PC-9 (cell line): ENCODE measurements around the gene LGI1. TPM values are rescaled to one million over a fixed set of nuclear protein-coding genes. Genes with fewer than 3 reads are reported as not detected.

Experiments used
- BruUV-seq: library from RNA; stranded (reverse); fragments of 400-500 nt; replicated peaks from 2 replicates; lab custom pipeline; 2021; lab: Mats Ljungman, UMichigan
- CTCF ChIA-PET: fragments of 300-600 bp; sonication (Branson Sonifier 250); formaldehyde crosslinking; loops from one replicate; lab custom pipeline; 2022; ENCODE audit warnings: antibody characterized with exemption; lab: Charles Lee
- POLR2A ChIA-PET: fragments of 300-600 bp; sonication (Branson Sonifier 250); formaldehyde crosslinking; loops from one replicate; lab custom pipeline; 2022; ENCODE audit warnings: antibody characterized with exemption; ENCODE audit not compliant: unreplicated experiment; lab: Charles Lee
- DNase-seq, 2 experiments: peaks; one replicate each; pipeline versions ENCODE4 v3.0.0 to v3.0.0-alpha.2; 2015 to 2022; ENCODE audit warnings: mixed read lengths in 1 of 2
- H2AFZ ChIP-seq: fragments of 200-600 bp; sonication (generic); 2 replicates; pipeline ENCODE4 v1.8.1; 2017; ENCODE audit warnings: antibody characterized with exemption
- H3F3A ChIP-seq: fragments of 200-600 bp; sonication (generic); 2 replicates; pipeline ENCODE4 v1.8.1; 2017; ENCODE audit warnings: antibody characterized with exemption, mild to moderate bottlenecking, low read depth; ENCODE audit not compliant: insufficient read depth
- H3K27ac ChIP-seq: fragments of 200-600 bp; sonication (generic); 2 replicates; pipeline ENCODE4 v1.6.1; 2016; ENCODE audit warnings: mixed run types
- H3K27me3 ChIP-seq: fragments of 200-600 bp; sonication (generic); 2 replicates; pipeline ENCODE4 v1.6.1; 2016; ENCODE audit warnings: low read depth, mixed run types; ENCODE audit not compliant: insufficient read depth
- H3K36me3 ChIP-seq: fragments of 200-600 bp; sonication (generic); 2 replicates; pipeline ENCODE4 v1.6.1; 2016; ENCODE audit warnings: low read depth, mixed run types
- H3K4me1 ChIP-seq: fragments of 200-600 bp; sonication (generic); replicated peaks from 2 replicates; pipeline ENCODE4 v1.6.1; 2016; ENCODE audit warnings: mixed run types; ENCODE audit not compliant: insufficient read depth
- H3K4me2 ChIP-seq: fragments of 200-600 bp; sonication (generic); 2 replicates; pipeline ENCODE4 v1.6.1; 2017; ENCODE audit warnings: mixed run types
- H3K4me3 ChIP-seq: fragments of 200-600 bp; sonication (generic); 2 replicates; pipeline ENCODE4 v1.6.1; 2016; ENCODE audit warnings: mixed run types
- H3K79me2 ChIP-seq: fragments of 200-600 bp; sonication (generic); 2 replicates; pipeline ENCODE4 v1.6.1; 2017; ENCODE audit warnings: low read depth, mixed run types
- H3K9me2 ChIP-seq: fragments of 200-600 bp; sonication (generic); 2 replicates; pipeline ENCODE4 v1.8.1; 2017; ENCODE audit warnings: mild to moderate bottlenecking; ENCODE audit not compliant: insufficient read depth
- H3K9me3 ChIP-seq: fragments of 200-600 bp; sonication (generic); 2 replicates; pipeline ENCODE4 v1.8.1; 2016; ENCODE audit warnings: low read depth; ENCODE audit not compliant: insufficient read depth
- H4K20me1 ChIP-seq: fragments of 200-600 bp; sonication (generic); 2 replicates; pipeline ENCODE4 v1.8.1; 2017; ENCODE audit not compliant: insufficient read depth
- EZH2 ChIP-seq: fragments of 200-600 bp; sonication (generic); IDR thresholded peaks from 2 replicates; pipeline ENCODE4 v1.8.0; 2017; ENCODE audit warnings: antibody characterized with exemption, low read depth
- intact Hi-C: fragments of 100-400 bp; cut with micrococcal nuclease; formaldehyde crosslinking; loops from one replicate; pipeline ENCODE4 v1.10.0; 2022; ENCODE audit not compliant: unreplicated experiment
- total RNA-seq: library from RNA; stranded (reverse); gene quantifications from 2 replicates; pipeline ENCODE4 v1.2.3, GENCODE V29; 2021
- TF ChIP-seq, protein P1 (sequence below): fragments of 200-600 bp; sonication (generic); conservative IDR thresholded peaks from 2 replicates; pipeline ENCODE4 v1.6.1; 2017; ENCODE audit warnings: mixed run types, antibody characterized with exemption, mild to moderate bottlenecking, moderate library complexity

The LGI1 gene
- total RNA-seq, 1 experiment from 2014 or later, result not detected

DNA sequence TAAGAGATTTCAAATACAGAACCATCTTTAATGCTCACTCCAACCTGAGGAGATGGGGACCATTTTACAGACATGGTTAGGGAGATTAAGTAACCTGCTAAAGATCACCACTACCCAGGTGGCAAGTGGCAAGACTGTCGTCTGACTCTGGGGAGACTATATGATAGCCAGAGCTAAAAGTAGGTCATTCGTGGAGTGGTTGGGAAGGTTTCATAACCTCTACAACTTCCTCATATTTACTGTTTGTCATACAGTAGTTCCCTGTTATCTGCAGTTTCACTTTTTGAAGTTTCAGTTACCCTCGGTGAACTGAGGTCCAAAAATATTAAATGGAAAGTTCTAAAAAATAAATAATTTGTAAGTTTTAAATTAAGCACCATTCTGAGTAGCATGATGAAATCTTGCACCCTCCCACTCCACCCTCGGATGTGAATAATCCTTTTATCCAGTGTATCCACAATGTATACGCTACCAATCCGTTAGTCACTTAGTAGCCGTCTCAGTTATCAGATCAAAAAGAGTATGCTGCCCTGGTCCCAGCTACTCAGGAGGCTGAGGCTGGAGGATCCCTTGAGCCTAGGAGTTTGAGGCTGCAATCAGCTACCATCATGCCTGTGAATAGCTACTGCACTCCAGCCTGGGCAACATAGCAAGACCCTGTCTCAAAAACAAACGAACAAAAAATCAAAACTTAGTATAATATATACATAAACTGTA is 14.9 kb upstream of the LGI1 start:
- Histone ChIP-seq H3K27me3 (no peaks in the 10 kb centered on the region), H3K27ac (peak overlapping the region; percentile 14; the same call in 1 of the 2 replicates), H3F3A (peaks cover 6% of the 10 kb centered on the region), H3K36me3 (no peaks in the 10 kb centered on the region), H3K9me2 (no peaks in the 10 kb centered on the region), H3K4me3 (no peak overlapping the region), H4K20me1 (no peaks in the 10 kb centered on the region), H3K9me3 (no peaks in the 10 kb centered on the region), H3K4me2 (0 out of 2 replicates have a peak overlapping the region, but pooled peaks have one; percentile 26), H2AFZ (no peak overlapping the region), H3K4me1 (peaks cover 19% of the 10 kb centered on the region), H3K79me2 (no peaks in the 10 kb centered on the region)
- TF ChIP-seq EZH2, result no peak
- TF ChIP-seq, protein P1, sequence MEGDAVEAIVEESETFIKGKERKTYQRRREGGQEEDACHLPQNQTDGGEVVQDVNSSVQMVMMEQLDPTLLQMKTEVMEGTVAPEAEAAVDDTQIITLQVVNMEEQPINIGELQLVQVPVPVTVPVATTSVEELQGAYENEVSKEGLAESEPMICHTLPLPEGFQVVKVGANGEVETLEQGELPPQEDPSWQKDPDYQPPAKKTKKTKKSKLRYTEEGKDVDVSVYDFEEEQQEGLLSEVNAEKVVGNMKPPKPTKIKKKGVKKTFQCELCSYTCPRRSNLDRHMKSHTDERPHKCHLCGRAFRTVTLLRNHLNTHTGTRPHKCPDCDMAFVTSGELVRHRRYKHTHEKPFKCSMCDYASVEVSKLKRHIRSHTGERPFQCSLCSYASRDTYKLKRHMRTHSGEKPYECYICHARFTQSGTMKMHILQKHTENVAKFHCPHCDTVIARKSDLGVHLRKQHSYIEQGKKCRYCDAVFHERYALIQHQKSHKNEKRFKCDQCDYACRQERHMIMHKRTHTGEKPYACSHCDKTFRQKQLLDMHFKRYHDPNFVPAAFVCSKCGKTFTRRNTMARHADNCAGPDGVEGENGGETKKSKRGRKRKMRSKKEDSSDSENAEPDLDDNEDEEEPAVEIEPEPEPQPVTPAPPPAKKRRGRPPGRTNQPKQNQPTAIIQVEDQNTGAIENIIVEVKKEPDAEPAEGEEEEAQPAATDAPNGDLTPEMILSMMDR, result no peak
- intact Hi-C loops, result no loop called here
- no TSS peak for BruUV-seq
- CTCF ChIA-PET, result no interaction called here
- DNase-seq, result no peak
- POLR2A ChIA-PET, result no interaction called here

DNA sequence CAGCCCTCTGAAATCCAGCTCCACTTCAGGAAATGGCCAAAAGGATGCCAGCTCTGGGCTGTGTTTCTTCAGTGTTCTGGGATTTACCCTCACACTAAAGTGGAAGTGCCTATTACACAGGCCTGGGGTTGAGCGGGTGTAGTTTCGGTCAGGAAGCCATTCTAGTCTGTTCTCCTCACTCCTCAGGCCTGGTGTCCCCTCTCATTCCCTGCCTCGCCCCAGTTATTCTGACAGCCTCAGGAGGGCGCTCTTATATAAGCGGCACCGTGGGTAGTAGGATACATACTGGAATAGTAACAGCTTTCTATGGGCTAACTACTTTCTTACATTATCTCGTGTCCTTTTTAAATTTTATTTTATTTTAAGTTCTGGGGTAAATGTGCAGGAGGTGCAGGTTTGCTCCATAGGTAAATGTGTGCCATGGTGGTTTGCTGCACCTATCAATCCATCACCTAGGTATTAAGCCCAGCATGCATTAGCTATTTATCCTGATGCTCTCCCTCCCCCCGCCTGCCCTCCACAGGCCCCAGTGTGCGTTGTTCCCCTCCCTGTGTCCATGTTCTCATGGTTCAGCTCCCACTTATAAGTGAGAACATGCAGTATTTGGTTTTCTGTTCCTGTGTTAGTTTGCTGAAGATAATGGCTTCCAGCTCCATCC is 12.2 kb upstream of the LGI1 start:
- H4K20me1 ChIP-seq, result no peaks in the 10 kb centered on the region
- no peaks in the 10 kb centered on the region for H3K9me3 ChIP-seq
- peaks cover 32% of the 10 kb centered on the region for H3K4me1 ChIP-seq
- no peaks in the 10 kb centered on the region for H3K27me3 ChIP-seq
- no peak overlapping the region for H3K4me2 ChIP-seq
- ChIA-PET CTCF (interaction anchor here (0.5 to 3.6 kb wide), 4 partner anchors 65 to 191 kb away, joined by 3 to 21 read pairs (median 6); no protein-coding TSS in a partner anchor), POLR2A (no interaction called here)
- H3K4me3 ChIP-seq, result no peak overlapping the region
- intact Hi-C loops, result loop anchor here (1.0 to 5.0 kb wide), 2 partner anchors 43 to 71 kb away; partner anchors contain the start of gene FRA10AC1
- H3K27ac ChIP-seq, result peak overlapping the region; percentile 67; the same call in 1 of the 2 replicates
- no peaks in the 10 kb centered on the region for H3K36me3 ChIP-seq
- TF ChIP-seq EZH2, result no peak
- TF ChIP-seq, protein P1, result peak; percentile 37
- peak in 1 of 2 experiments; percentile 9 for DNase-seq
- peaks cover 10% of the 10 kb centered on the region for H3F3A ChIP-seq
- no peaks in the 10 kb centered on the region for H3K79me2 ChIP-seq
- no peaks in the 10 kb centered on the region for H3K9me2 ChIP-seq
- no TSS peak for BruUV-seq
- H2AFZ ChIP-seq, result no peak overlapping the region

- Histone ChIP-seq H3K4me3 (0 out of 2 replicates have a peak overlapping the region, but pooled peaks have one; percentile 28), H3K27ac (peak overlapping the region; percentile 81), H2AFZ (no peak overlapping the region), H3K4me2 (peak overlapping the region; percentile 61), H3K9me3 (no peaks in the 10 kb centered on the region), H4K20me1 (no peaks in the 10 kb centered on the region), H3K79me2 (no peaks in the 10 kb centered on the region), H3K36me3 (no peaks in the 10 kb centered on the region), H3K27me3 (no peaks in the 10 kb centered on the region), H3K9me2 (no peaks in the 10 kb centered on the region), H3K4me1 (peaks cover 46% of the 10 kb centered on the region), H3F3A (peaks cover 10% of the 10 kb centered on the region)
- BruUV-seq, result no TSS peak
- POLR2A ChIA-PET, result interaction anchor here (0.7 kb wide), 2 partner anchors 44 to 245 kb away, joined by 3 to 11 read pairs; no protein-coding TSS in a partner anchor
- peak; percentile 85 to 96 for DNase-seq
- CTCF ChIA-PET, result interaction anchor here (0.6 to 3.6 kb wide), 5 partner anchors 44 to 305 kb away, joined by 3 to 21 read pairs (median 4); partner anchors contain the start of gene FRA10AC1
- intact Hi-C loops, result loop anchor here (1.0 to 5.0 kb wide), 2 partner anchors 45 to 69 kb away; partner anchors contain the start of gene FRA10AC1
- TF ChIP-seq, protein P1, result peak; percentile 73
- TF ChIP-seq EZH2, result no peak
These were observed 10.9 kb upstream of the LGI1 start for GRCh38 chr10:93746844-93747284.
